Neuronal stem cell (in vitro differentiated cells): ENCODE results near the gene HES5.

Experiments
- DNase-seq: peaks from one replicate; pipeline ENCODE4 v3.0.0-alpha.2; 2013; ENCODE audit warnings: low spot score
- H2AFZ ChIP-seq: one replicate; pipeline ENCODE4 v1.6.1; 2013; ENCODE audit warnings: mild to moderate bottlenecking, low read length, inconsistent platforms
- H2AK5ac ChIP-seq: 2 replicates; pipeline ENCODE4 v1.6.1; 2013; ENCODE audit warnings: low read depth, mild to moderate bottlenecking, inconsistent platforms, low read length, moderate library complexity, mixed read lengths
- H2BK120ac ChIP-seq: 2 replicates; pipeline ENCODE4 v1.6.1; 2013; ENCODE audit warnings: low read depth, mild to moderate bottlenecking, inconsistent platforms, low read length, moderate library complexity, mixed read lengths
- H2BK12ac ChIP-seq: one replicate; pipeline ENCODE4 v1.6.1; 2013; ENCODE audit warnings: low read length, inconsistent platforms
- H2BK15ac ChIP-seq: 2 replicates; pipeline ENCODE4 v1.6.1; 2013; ENCODE audit warnings: mild to moderate bottlenecking, low read length, inconsistent platforms, mixed read lengths
- H2BK5ac ChIP-seq: one replicate; pipeline ENCODE4 v1.6.1; 2013; ENCODE audit warnings: inconsistent platforms, mild to moderate bottlenecking, low read length, moderate library complexity
- H3K14ac ChIP-seq: one replicate; pipeline ENCODE4 v1.6.1; 2013; ENCODE audit warnings: low read length, inconsistent platforms
- H3K18ac ChIP-seq: 2 replicates; pipeline ENCODE4 v1.6.1; 2013; ENCODE audit warnings: low read length, inconsistent platforms
- H3K23ac ChIP-seq: 2 replicates; pipeline ENCODE4 v1.6.1; 2013; ENCODE audit warnings: low read depth, mild to moderate bottlenecking, mixed read lengths, low read length, inconsistent platforms; ENCODE audit not compliant: poor library complexity
- H3K27ac ChIP-seq: replicated peaks from 3 replicates; pipeline ENCODE4 v1.5.1; 2013; ENCODE audit warnings: low read length, inconsistent platforms
- H3K27me3 ChIP-seq, 3 experiments: 2 replicates each; pipeline ENCODE4 v1.6.1; 2013; ENCODE audit warnings: low read length in 3 of 3, mild to moderate bottlenecking in 2 of 3, inconsistent platforms in 1 of 3, low read depth in 1 of 3, mixed read lengths in 1 of 3, moderate library complexity in 1 of 3; ENCODE audit not compliant: control insufficient read depth in 3 of 3, insufficient read depth in 3 of 3
- H3K36me3 ChIP-seq, 2 donors: replicated peaks in 1 of 2; 2 replicates each; pipeline ENCODE4 v1.6.1; 2013; ENCODE audit warnings: low read length in 2 of 2; ENCODE audit not compliant: control insufficient read depth in 2 of 2, insufficient read depth in 2 of 2
- H3K4ac ChIP-seq: 2 replicates; pipeline ENCODE4 v1.6.1; 2013; ENCODE audit warnings: inconsistent platforms, mild to moderate bottlenecking, low read length, moderate library complexity
- H3K4me1 ChIP-seq, 2 donors: 1 replicate in 1 of 2; 2 replicates in 1 of 2; pipeline ENCODE4 v1.6.1; 2013; ENCODE audit warnings: low read length in 2 of 2, low read depth in 1 of 2; ENCODE audit not compliant: control insufficient read depth in 2 of 2, insufficient read depth in 1 of 2
- H3K4me2 ChIP-seq: one replicate; pipeline ENCODE4 v1.6.1; 2013; ENCODE audit warnings: mild to moderate bottlenecking, low read length, inconsistent platforms; ENCODE audit not compliant: insufficient read depth, poor library complexity, severe bottlenecking
- H3K4me3 ChIP-seq, 2 donors: 2 replicates each; pipeline ENCODE4 v1.5.1; 2013; ENCODE audit warnings: low read length in 2 of 2, mild to moderate bottlenecking in 2 of 2, inconsistent platforms in 1 of 2, moderate library complexity in 1 of 2
- H3K79me1 ChIP-seq: one replicate; pipeline ENCODE4 v1.6.1; 2013; ENCODE audit warnings: low read depth, mild to moderate bottlenecking, inconsistent platforms, low read length, moderate library complexity
- H3K9ac ChIP-seq: one replicate; pipeline ENCODE4 v1.6.1; 2013; ENCODE audit warnings: mild to moderate bottlenecking, low read depth, low read length, inconsistent platforms; ENCODE audit not compliant: poor library complexity
- H3K9me3 ChIP-seq, 2 donors: replicated peaks in 1 of 2; 2 replicates each; pipeline versions ENCODE3 to v1.6.1; 2013; ENCODE audit warnings: low read length in 2 of 2, mild to moderate bottlenecking in 2 of 2, inconsistent platforms in 1 of 2, low read depth in 1 of 2, mixed read lengths in 1 of 2, moderate library complexity in 1 of 2; ENCODE audit not compliant: control insufficient read depth in 2 of 2, insufficient read depth in 1 of 2
- H4K8ac ChIP-seq: one replicate; pipeline ENCODE4 v1.6.1; 2013; ENCODE audit warnings: low read depth, mild to moderate bottlenecking, inconsistent platforms, low read length, moderate library complexity
- H4K91ac ChIP-seq: one replicate; pipeline ENCODE4 v1.6.1; 2013; ENCODE audit warnings: low read length, low read depth, mild to moderate bottlenecking, inconsistent platforms; ENCODE audit not compliant: poor library complexity
- WGBS, 2 donors: extraction: QIAGEN DNeasy Blood & Tissue Kit; methylation state at CpG; one replicate each; pipeline ENCODE4 v1.1.7; 2013; ENCODE audit warnings: missing lambda C conversion rate in 2 of 2, mixed read lengths in 1 of 2; ENCODE audit not compliant: insufficient read length in 2 of 2, insufficient replicate concordance in 1 of 2; ENCODE audit errors: extremely low coverage in 2 of 2; 5-methylcytosine and 5-hydroxymethylcytosine counted together

The HES5 gene

DNA sequence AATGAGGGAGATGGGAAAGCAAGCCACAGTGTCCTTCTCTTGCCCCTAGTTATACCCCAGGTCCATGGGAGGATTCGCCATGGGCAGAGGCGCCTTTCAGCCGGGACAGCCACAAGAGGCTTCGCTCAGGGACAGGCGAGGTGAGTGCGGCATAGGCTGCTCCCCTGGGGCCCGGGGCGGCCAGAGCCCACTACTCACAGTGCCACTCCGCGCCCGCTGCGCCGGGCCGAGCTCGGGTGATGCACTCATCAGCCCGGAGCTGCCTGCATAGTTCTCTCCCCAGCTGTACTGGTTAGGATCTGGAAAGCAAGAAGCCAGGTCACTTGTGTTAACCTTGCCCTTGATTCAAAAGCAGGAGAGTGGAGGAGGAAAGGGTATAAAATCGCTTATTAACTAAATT is 12.1 kb downstream of the HES5 start:
- Histone ChIP-seq H3K27ac (no peak overlapping the region), H3K23ac (no peak overlapping the region), H2BK15ac (no peak overlapping the region), H3K9ac (no peak overlapping the region), H3K9me3 (no peaks in the 10 kb centered on the region), H3K4me3 (no peak overlapping the region), H3K14ac (no peak overlapping the region), H2AK5ac (no peak overlapping the region), H2BK12ac (no peak overlapping the region), H2AFZ (no peak overlapping the region), H3K27me3 (no peaks in the 10 kb centered on the region), H3K4ac (no peak overlapping the region), H4K91ac (no peak overlapping the region), H3K79me1 (peaks cover 17% of the 10 kb centered on the region), H3K36me3 (peaks cover 66 to 96% of the 10 kb centered on the region in 2 donors), H3K18ac (no peak overlapping the region), H2BK5ac (no peak overlapping the region), H3K4me2 (no peak overlapping the region), H4K8ac (no peak overlapping the region), H2BK120ac (no peak overlapping the region), H3K4me1 (no peaks in the 10 kb centered on the region)
- WGBS, 2 donors, result no CpG with 5 or more reads among the region's 17 CpGs
- no peak for DNase-seq

DNA sequence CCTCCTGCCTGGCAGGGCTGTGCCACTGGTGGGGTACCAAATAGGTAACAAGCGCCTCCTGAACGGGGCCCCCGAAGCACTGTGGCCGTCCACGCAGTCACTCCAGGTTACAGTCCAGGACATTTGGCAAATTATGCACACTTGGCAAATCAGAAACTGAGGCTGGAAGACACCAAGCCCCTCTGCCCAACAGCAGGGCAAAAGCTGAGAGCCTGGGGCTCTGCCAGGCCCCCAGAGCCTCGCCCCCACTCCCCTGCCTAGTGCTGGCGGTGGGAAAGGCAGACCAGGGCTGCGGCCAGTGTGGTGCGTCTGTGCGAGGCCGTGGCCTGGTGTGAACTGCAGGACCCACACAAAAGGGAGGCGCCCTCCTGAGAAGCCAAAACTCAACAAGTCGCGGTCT is 13.1 kb downstream of the HES5 start:
- Histone ChIP-seq H4K91ac (no peak overlapping the region), H4K8ac (no peak overlapping the region), H3K4me2 (no peak overlapping the region), H2BK5ac (no peak overlapping the region), H3K36me3 (peaks cover 70 to 98% of the 10 kb centered on the region in 2 donors), H2BK15ac (no peak overlapping the region), H3K4me3 (no peak overlapping the region), H3K9ac (no peak overlapping the region), H3K27me3 (no peaks in the 10 kb centered on the region), H3K18ac (no peak overlapping the region), H3K14ac (no peak overlapping the region), H3K9me3 (no peaks in the 10 kb centered on the region), H3K23ac (peak overlapping the region; percentile 20), H2BK120ac (no peak overlapping the region), H3K4me1 (no peaks in the 10 kb centered on the region), H3K27ac (no peak overlapping the region), H2BK12ac (no peak overlapping the region), H2AFZ (no peak overlapping the region), H3K79me1 (peaks cover 21% of the 10 kb centered on the region), H2AK5ac (no peak overlapping the region), H3K4ac (no peak overlapping the region)
- no CpG with 5 or more reads among the region's 14 CpGs for WGBS, 2 donors
- no peak for DNase-seq

DNA sequence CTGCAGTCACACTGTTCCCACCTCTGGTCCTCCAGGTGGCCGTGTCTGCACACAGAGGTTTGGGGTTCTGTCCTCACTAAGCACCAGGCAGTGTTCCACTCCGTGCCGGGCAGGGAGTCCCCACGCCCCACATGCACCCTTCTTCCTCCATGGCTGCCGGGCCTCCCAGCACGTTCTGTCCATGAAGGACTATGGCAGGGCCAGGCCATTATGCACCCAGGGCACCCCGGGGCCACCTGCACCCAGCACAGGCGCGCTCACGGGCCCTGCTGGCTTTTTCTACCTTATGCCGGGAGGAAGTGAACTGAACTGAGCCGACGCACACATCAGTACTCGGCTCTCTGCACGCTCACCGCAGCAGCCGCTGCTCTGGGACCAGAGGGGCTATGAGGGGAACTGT is 13.9 kb downstream of the HES5 start:
- H3K4me3 ChIP-seq, result no peak overlapping the region
- H2BK120ac ChIP-seq, result no peak overlapping the region
- H2AFZ ChIP-seq, result no peak overlapping the region
- H3K4me2 ChIP-seq, result no peak overlapping the region
- no peak overlapping the region for H2AK5ac ChIP-seq
- no CpG with 5 or more reads among the region's 17 CpGs for WGBS, 2 donors
- peaks cover 17% of the 10 kb centered on the region for H3K79me1 ChIP-seq
- no peak for DNase-seq
- H3K36me3 ChIP-seq, result peaks cover 77 to 98% of the 10 kb centered on the region in 2 donors
- no peak overlapping the region for H3K4ac ChIP-seq
- H2BK5ac ChIP-seq, result peak overlapping the region; percentile 24
- H3K4me1 ChIP-seq, result no peaks in the 10 kb centered on the region
- no peak overlapping the region for H3K14ac ChIP-seq
- no peaks in the 10 kb centered on the region for H3K9me3 ChIP-seq
- no peak overlapping the region for H2BK12ac ChIP-seq
- peak overlapping the region; percentile 55 for H3K23ac ChIP-seq
- H3K27me3 ChIP-seq, result no peaks in the 10 kb centered on the region
- no peak overlapping the region for H3K9ac ChIP-seq
- H3K18ac ChIP-seq, result no peak overlapping the region
- H3K27ac ChIP-seq, result no peak overlapping the region
- H2BK15ac ChIP-seq, result no peak overlapping the region
- H4K91ac ChIP-seq, result no peak overlapping the region
- H4K8ac ChIP-seq, result no peak overlapping the region

DNA sequence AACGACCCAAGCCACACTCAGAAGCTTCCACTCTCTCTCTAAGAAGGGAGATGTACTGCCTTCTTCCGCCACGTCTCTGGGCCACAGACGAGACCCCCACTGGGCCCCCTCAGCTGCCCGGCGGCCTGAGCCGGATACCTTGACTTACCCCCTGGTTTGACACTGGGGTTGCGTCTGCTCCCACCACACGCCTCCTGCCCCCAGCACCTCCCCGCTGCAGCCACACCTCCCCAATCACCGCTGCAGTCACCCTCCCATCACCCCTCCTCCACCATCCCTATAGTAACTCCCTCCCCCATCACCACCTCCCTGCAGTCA is 14.3 kb downstream of the HES5 start:
- peak overlapping the region; percentile 55 for H3K23ac ChIP-seq
- H2BK15ac ChIP-seq, result no peak overlapping the region
- no peak overlapping the region for H2AK5ac ChIP-seq
- no peak overlapping the region for H3K27ac ChIP-seq
- no peaks in the 10 kb centered on the region for H3K9me3 ChIP-seq
- H2BK5ac ChIP-seq, result peak overlapping the region; percentile 24
- no CpG with 5 or more reads among the region's 11 CpGs for WGBS, 2 donors
- no peak overlapping the region for H2AFZ ChIP-seq
- no peak overlapping the region for H3K14ac ChIP-seq
- no peak overlapping the region for H4K91ac ChIP-seq
- no peaks in the 10 kb centered on the region for H3K27me3 ChIP-seq
- no peak overlapping the region for H3K18ac ChIP-seq
- H4K8ac ChIP-seq, result no peak overlapping the region
- no peaks in the 10 kb centered on the region for H3K4me1 ChIP-seq
- H3K4me2 ChIP-seq, result no peak overlapping the region
- H3K4ac ChIP-seq, result no peak overlapping the region
- H3K79me1 ChIP-seq, result peaks cover 16% of the 10 kb centered on the region
- DNase-seq, result no peak
- H2BK120ac ChIP-seq, result no peak overlapping the region
- peaks cover 77 to 98% of the 10 kb centered on the region in 2 donors for H3K36me3 ChIP-seq
- H2BK12ac ChIP-seq, result no peak overlapping the region
- no peak overlapping the region for H3K9ac ChIP-seq
- no peak overlapping the region for H3K4me3 ChIP-seq
